CD4-positive, alpha-beta T cell (primary cell): ENCODE results near the gene EEF1AKMT3. TPM values are rescaled to one million over a fixed set of nuclear protein-coding genes. Genes with fewer than 3 reads are reported as not detected.

Experiments
- ATAC-seq: fragments of 200-7000 bp; cut with Tn5 transposase; one replicate; pipeline ENCODE4 v1.10.0; 2022; ENCODE audit warnings: mild to moderate bottlenecking; ENCODE audit not compliant: poor library complexity
- CTCF ChIA-PET: fragments of 350-600 bp; sonication (Branson Sonifier 250); formaldehyde crosslinking; loops from one replicate; lab custom pipeline; 2021; ENCODE audit warnings: antibody characterized with exemption, inconsistent platforms; lab: Charles Lee
- POLR2A ChIA-PET: fragments of 350-600 bp; sonication (Branson Sonifier 250); formaldehyde crosslinking; loops from one replicate; lab custom pipeline; 2021; ENCODE audit warnings: antibody characterized with exemption, inconsistent platforms; lab: Charles Lee
- DNase-seq, 14 experiments: peaks; one replicate each; pipeline ENCODE4 v3.0.0-alpha.2; 2013 to 2020; ENCODE audit warnings: mixed read lengths in 2 of 14
- H3K27ac ChIP-seq, 2 donors: one replicate each; pipeline versions ENCODE4 v1.5.1 to v1.7.0; 2013; ENCODE audit warnings: low read length in 2 of 2, low read depth in 1 of 2, mild to moderate bottlenecking in 1 of 2
- H3K27me3 ChIP-seq, 2 experiments: 1 replicate in 1 of 2; 2 replicates in 1 of 2; pipeline versions ENCODE4 v1.6.1 to v1.7.0; 2013; ENCODE audit warnings: low read length in 2 of 2, control low read depth in 1 of 2, mild to moderate bottlenecking in 1 of 2, moderate library complexity in 1 of 2; ENCODE audit not compliant: insufficient read depth in 2 of 2, control insufficient read depth in 1 of 2
- H3K36me3 ChIP-seq: one replicate; pipeline ENCODE4 v1.6.1; 2013; ENCODE audit warnings: low read length, control low read depth; ENCODE audit not compliant: insufficient read depth
- H3K4me1 ChIP-seq: one replicate; pipeline ENCODE4 v1.6.1; 2013; ENCODE audit warnings: low read length, control low read depth; ENCODE audit not compliant: insufficient read depth
- H3K4me3 ChIP-seq: one replicate; pipeline ENCODE4 v1.5.1; 2013; ENCODE audit warnings: mild to moderate bottlenecking, low read length, moderate library complexity
- H3K9me3 ChIP-seq, 2 experiments: 1 replicate in 1 of 2; 2 replicates in 1 of 2; pipeline versions ENCODE4 v1.6.1 to v1.7.0; 2013; ENCODE audit warnings: low read length in 2 of 2, mild to moderate bottlenecking in 2 of 2, control low read depth in 1 of 2, moderate library complexity in 1 of 2; ENCODE audit not compliant: control insufficient read depth in 1 of 2, insufficient read depth in 1 of 2
- H3K27ac Mint-ChIP-seq: one replicate; pipeline ENCODE4 v1.8.0; 2020; ENCODE audit warnings: mixed read lengths
- H3K27me3 Mint-ChIP-seq: one replicate; pipeline ENCODE4 v1.8.0; 2021; ENCODE audit warnings: mixed read lengths
- H3K36me3 Mint-ChIP-seq: one replicate; pipeline ENCODE4 v1.8.0; 2021; ENCODE audit warnings: low read depth, mixed read lengths
- H3K4me1 Mint-ChIP-seq: one replicate; pipeline ENCODE4 v1.8.0; 2021; ENCODE audit warnings: low read depth, mixed read lengths
- H3K4me3 Mint-ChIP-seq: one replicate; pipeline ENCODE4 v1.8.0; 2020; ENCODE audit warnings: mild to moderate bottlenecking, mixed read lengths
- H3K9me3 Mint-ChIP-seq: one replicate; pipeline ENCODE4 v1.8.0; 2020; ENCODE audit warnings: mixed read lengths
- CTCF ChIP-seq: fragments of 200-600 bp; IDR thresholded peaks from one replicate; pipeline ENCODE4 v1.8.0; 2022; ENCODE audit warnings: antibody characterized with exemption, mild to moderate bottlenecking
- intact Hi-C, 2 experiments: fragments of 100-400 bp; cut with DNase I in 1 of 2; cut with micrococcal nuclease in 1 of 2; formaldehyde crosslinking; loops; one replicate each; pipeline versions ENCODE4 v1.15.1 to v1.9.0; 2023 to 2025; cut with DNase I, micrococcal nuclease
- total RNA-seq, 174 experiments: library from RNA in 2 of 174; stranded (reverse) in 2 of 174; gene quantifications; one replicate each; pipeline ENCODE4 v1.2.3 and lab custom pipeline; 2021 to 2026

EEF1AKMT3 gene
- total RNA-seq, 2 experiments from 2014 or later, result 1.1 to 1.4 TPM

- Histone ChIP-seq H3K4me3 (no peak overlapping the region), H3K4me1 (peaks cover 10% of the 10 kb centered on the region), H3K9me3 (peaks cover 0 to 12% of the 10 kb centered on the region in 2 experiments), H3K27me3 (no peaks in the 10 kb centered on the region), H3K27ac (no peak overlapping the region), H3K36me3 (peaks cover 66% of the 10 kb centered on the region)
- ATAC-seq (no peak), DNase-seq (peak in 2 of 14 experiments; percentile 12 to 27)
- peaks cover 18% of the 10 kb centered on the region for H3K4me1 Mint-ChIP-seq
- intact Hi-C loops, result no loop called here
- ChIA-PET CTCF (no interaction called here), POLR2A (no interaction called here)
- H3K27ac Mint-ChIP-seq, result no peak overlapping the region
- H3K9me3 Mint-ChIP-seq, result no peaks in the 10 kb centered on the region
- peaks cover 80% of the 10 kb centered on the region for H3K36me3 Mint-ChIP-seq
- no peaks in the 10 kb centered on the region for H3K27me3 Mint-ChIP-seq
- no peak overlapping the region for H3K4me3 Mint-ChIP-seq
- no peak for TF ChIP-seq CTCF
Observed at GRCh38 chr12:57727758-57728395, 44.5 kb upstream of the EEF1AKMT3 start.

GRCh38 chr12:57729321-57729844 is 43.0 kb upstream of the EEF1AKMT3 start:
- ChIA-PET POLR2A (no interaction called here), CTCF (no interaction called here)
- Mint-ChIP-seq H3K4me1 (peaks cover 6% of the 10 kb centered on the region), H3K27me3 (no peaks in the 10 kb centered on the region), H3K9me3 (no peaks in the 10 kb centered on the region), H3K36me3 (peaks cover 90% of the 10 kb centered on the region), H3K27ac (no peak overlapping the region), H3K4me3 (no peak overlapping the region)
- peaks cover 9% of the 10 kb centered on the region for H3K4me1 ChIP-seq
- TF ChIP-seq CTCF, result no peak
- peaks cover 0 to 12% of the 10 kb centered on the region in 2 experiments for H3K9me3 ChIP-seq
- H3K27ac ChIP-seq, result no peak overlapping the region
- intact Hi-C loops, result no loop called here
- ATAC-seq (no peak), DNase-seq (no peak)
- no peaks in the 10 kb centered on the region for H3K27me3 ChIP-seq
- peaks cover 81% of the 10 kb centered on the region for H3K36me3 ChIP-seq
- no peak overlapping the region for H3K4me3 ChIP-seq

GRCh38 chr12:57730336-57731067 is 41.9 kb upstream of the EEF1AKMT3 start:
- peaks cover 93% of the 10 kb centered on the region for H3K36me3 Mint-ChIP-seq
- peaks cover 93% of the 10 kb centered on the region for H3K36me3 ChIP-seq

More at GRCh38 chr12:57730336-57731067, 41.9 kb upstream of the EEF1AKMT3 start:
- no peak for DNase-seq
- no peak for TF ChIP-seq CTCF
- Mint-ChIP-seq H3K4me1 (peaks cover 12% of the 10 kb centered on the region), H3K27me3 (no peaks in the 10 kb centered on the region), H3K9me3 (no peaks in the 10 kb centered on the region), H3K27ac (no peak overlapping the region), H3K4me3 (no peak overlapping the region)
- intact Hi-C loops, result no loop called here
- ATAC-seq, result no peak
- ChIA-PET CTCF (no interaction called here), POLR2A (no interaction called here)
- peaks cover 6% of the 10 kb centered on the region for H3K4me1 ChIP-seq
- no peaks in the 10 kb centered on the region for H3K27me3 ChIP-seq
- no peak overlapping the region for H3K4me3 ChIP-seq
- peaks cover 0 to 12% of the 10 kb centered on the region in 2 experiments for H3K9me3 ChIP-seq
- no peak overlapping the region for H3K27ac ChIP-seq
